NCI-H2171 (cell line): ENCODE data around the gene C6orf141.

ENCODE experiments used
- DNase-seq: peaks from one replicate; lab custom pipeline; 2025; lab: John Stamatoyannopoulos, UW

C6orf141 gene

DNA sequence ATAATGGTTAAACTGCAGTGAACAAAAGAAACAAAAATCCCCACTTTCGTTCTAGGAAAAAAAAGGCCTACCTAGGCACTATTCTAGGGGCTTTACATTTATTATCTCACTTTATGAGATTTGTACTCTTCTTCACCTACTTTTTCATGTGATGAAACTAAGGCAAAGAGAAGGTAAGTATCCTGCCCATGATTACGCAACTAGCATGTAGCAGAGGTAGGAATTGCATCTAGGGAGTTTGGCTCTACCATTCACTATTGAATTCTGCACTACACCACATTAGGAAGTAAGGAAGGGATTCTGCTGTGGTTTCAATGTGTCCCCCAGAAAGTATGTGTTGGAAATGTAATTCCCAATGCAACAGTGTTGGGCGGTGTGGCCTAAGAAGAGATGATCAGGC, 11.4 kb upstream of the C6orf141 start:
- no peak for DNase-seq

DNA sequence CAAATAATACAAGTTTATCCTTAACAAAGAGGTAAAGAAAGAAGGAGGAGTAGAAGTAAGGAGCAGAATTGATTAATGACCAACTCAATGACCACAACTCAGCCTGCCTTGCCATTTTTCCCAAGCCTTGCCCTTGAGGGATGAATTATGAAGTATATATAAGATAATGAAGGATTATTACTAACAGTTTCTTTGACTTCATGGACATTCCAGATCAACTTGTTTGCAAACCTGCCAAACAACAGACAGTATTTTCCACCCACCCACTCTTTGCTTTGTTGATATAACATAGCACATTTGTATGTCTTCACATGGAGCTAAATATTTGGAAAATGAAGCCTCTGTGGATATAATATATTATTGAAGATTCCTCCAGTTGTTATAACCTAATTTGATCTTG, 9.9 kb upstream of the C6orf141 start:
- DNase-seq = no peak

DNA sequence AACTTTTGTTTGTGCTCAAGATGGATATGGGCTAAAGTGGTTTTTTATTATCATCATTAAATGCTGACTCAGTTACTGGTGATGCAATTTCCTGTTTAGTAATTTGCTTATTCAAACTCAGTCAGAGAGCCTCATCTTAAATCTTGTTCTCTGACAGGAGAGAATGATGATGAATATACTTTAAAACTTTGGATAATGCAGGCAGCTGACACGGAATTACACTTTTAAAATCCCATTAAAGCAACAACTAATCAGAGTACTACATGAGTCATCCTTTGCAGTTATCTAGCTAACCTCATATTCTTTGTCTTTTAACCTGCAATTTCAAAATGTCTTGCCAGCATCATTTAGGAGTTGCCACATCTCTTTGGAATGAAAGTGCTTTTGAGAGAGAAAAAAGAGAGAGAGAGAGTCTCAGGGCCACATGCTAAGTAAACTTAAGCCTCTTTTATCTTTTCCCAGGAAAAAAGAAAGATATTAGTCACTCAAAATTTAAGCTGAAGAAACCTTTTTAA, 9.2 kb upstream of the C6orf141 start:
- no peak for DNase-seq

DNA sequence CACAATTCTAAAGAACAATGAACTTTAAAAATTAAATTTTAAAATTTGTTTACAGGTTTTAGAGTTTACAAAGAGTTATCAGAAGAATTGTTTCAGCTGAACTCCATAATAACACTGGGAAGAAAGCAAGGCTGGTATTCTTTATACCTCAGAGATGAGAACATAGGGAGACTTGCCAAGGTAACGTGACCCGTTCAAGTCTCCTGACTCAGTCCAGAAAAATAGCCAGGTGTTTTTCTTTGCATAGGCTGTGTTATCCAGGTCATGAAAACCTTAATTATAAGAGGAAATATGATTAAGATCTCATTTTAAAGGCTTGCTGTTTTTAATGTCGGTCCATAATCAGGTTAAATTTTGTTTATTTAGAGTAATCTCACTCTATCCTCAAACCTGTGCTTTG, 8.5 kb upstream of the C6orf141 start:
- no peak for DNase-seq

DNA sequence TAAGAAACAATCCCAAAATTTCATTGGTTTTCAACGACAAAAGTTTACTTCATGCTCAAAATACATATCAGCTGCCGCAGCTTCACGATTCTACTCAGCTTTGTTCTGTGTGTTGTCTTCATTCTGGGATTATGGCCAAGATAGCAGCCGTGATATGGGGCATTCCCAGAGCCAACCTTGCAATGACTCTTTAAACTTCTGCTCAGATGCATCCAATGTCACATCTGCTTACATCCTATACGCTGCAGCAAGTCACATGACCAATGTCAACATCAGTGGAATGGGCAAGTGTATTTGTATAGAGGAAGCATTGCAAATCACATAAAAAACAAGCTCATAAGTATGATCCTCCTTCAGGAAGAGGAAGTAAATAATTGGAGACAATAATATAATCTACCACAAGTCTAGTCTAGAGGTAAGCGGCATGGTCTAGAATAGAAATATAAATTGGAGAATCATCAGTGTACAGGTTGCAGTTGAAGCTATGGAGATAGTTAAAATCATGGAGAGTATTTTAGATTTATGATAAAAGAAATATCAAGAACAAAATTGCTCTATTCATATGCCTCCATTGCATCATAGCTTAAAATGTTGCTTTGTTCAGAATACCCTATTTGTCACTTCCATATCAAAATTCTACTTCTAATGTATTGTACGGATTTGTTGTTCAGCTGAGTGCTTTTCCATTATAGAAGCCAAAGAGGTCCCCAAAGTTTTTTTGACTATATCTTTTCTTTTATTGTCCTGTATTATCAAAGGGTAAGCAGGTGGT, 7.2 kb upstream of the C6orf141 start:
- no peak for DNase-seq

DNA sequence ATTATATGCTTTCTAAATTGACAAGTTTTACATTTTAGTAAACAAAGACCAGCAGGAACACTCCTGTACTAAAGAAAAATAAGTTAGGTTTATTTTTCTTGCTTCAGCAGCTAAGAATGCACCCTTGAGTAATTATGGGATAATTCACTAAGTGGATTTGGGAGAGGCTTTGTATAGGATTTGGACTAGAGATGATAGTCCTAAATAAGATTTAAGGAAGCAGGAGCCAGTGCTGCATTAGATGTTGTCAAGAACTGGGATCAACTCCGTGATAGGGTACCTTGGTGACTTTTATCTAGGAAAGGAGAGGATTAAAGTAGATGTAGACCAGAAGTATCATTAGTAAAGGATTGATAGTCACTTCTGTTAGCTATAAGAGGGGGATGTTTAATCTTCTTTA, 4.1 kb upstream of the C6orf141 start:
- DNase-seq = no peak

DNA sequence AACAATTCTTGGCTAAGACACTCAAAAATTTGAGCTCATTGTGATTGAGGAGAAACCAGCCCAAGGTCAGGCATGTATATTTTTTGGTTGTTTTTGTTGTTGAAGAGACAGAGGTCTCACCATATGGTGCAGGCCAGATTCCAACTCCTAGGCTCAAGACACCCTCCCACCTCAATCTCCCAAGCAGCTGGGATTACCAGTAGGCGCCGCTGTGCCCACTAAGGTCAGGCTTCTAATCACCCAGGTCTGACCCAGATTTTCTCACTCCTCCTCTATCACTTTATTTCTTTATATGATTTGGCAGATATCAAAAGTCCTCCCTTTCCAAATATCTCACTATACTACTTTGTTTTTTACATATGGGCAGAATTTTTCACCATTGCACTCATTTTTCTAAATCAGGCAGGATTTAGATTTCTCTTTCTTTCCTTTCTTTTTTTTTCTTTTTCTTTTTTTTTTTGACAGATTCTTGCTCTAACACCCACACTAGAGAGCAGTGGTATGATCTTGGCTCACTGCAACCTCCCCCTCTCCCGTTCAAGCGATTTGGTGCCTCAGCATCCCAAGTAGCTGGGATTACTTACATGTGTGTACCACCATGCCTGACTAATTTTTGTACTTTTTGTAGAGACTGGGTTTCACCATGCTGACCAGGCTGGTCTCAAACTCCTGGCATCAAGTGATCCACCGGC, 1.7 kb upstream of the C6orf141 start:
- no peak for DNase-seq

DNA sequence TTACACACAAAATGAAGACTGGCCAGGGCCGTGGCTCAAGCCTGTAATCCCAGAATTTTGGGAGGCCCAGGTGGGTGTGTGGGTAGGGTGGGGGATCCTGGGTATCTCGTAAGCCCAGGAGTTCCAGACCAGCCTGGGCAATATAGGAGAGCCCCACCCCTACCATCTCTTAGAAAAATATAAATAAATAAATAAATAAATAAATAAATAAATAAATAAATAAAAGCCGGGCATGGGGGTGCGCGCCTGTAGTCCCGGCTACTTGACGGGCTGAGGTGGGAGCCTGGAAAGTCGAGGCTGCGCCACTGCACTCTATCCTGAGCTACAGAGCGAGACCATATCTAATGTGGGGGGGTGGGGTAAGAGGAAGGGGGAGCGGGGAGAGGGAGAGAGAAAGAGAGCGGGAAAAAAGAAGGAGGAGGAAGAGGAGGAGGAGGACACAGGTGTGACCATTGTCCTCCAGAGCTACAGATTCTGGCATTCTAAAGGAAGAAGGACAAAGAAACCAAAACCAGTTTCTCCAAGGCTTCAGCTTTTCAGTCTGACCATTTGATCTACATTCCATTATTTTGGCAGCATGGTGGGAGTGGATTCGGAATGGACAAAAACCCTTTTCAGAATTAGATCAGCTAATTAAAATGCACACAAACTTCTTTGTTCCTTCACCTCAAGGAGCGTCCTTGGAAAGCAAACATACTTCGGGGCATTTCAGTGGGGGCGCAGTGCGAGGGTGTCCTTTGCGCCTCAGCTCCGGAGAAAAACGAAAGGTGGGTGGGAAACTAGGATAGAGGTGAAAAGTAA, 577 bp upstream of the C6orf141 start:
- DNase-seq = no peak

DNA sequence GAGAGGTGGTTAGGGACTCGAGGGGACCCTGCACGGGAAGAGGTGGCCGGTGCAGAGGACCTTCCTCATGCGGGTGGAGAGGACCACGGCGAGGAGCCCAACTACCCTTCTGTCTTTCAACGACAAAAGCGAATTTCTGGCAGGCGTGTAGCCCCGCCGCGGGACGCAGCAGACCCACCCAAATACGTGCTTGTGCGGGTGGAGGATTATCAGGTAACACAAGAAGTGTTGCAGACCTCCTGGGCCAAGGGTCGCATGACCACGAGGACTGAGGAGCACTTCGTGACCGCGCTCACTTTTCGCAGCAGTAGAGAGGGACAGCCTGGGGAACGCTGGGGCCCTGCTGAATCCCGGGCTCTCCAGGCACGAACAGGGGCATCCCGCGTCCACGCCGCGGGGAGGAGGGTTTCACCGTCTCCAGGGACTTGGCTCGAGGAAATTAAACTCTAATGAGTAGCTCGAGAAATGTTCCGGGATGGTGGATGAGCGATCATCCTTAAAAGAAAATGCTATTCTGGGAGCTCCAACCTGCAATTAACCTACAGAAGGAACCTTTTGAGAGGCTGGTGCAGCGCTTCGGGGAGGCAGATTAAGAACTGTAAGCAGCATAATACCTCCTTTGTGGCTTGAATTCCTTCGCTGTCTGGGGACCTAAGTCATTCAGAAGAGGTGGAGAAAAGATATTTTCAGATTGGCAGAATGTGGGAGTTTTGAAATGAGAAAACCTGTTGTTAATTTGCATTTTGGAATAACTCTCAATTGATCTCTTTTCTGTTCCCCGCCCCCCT, 804 bp downstream of the C6orf141 start:
- DNase-seq = no peak

DNA sequence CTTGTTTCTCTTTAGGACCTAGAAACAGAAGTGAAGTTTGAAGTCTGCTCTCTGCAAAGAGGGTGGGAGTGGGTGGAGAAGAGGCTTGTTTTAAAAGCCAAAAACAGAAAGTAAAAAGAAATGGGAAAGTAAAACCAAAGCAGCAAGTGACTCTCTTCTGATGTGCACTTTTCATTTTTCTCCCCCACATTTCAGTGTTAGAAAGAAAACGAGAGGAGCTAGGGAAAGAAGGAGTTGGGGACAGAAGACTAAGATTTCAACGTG, 1.3 kb downstream of the C6orf141 start:
- no peak for DNase-seq

DNA sequence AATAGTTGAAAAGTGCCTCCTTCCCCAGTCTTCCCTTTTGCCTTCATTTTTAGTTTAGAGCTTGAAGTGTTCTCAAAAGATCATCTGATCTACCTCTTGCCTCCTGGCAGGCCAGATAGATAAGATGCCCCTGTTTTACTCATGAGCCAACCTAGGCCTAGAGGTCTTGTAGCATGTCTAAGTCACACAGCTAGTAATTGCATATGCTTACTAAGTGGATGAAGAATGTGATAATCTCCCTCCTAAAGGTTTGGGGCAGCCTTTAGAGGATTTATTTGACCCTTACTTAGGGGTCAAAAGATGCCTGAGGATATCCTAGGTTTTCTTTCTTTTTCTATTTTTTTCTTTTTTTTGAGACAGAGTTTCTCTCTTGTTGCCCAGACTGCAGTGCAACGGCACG, 2.1 kb downstream of the C6orf141 start:
- DNase-seq = no peak

DNA sequence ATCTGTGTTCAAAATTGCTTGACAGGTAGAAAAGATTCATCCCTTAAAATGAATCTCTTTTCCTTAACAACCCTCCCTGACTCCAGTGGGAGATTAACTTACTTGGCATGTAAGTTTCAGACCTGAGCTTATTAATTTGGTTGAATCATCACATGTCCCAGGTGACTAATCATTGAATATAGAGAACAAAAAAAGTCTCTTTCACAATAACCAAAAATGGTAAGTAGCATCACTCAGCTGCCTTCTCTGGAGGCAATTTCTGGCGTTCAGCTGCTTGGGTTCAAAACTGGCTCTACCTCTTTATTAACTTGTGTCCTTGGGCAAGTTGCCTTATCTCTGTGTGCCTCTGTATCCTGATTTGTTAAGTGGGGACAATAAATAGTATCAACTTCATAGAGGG, 2.9 kb downstream of the C6orf141 start:
- DNase-seq = no peak

DNA sequence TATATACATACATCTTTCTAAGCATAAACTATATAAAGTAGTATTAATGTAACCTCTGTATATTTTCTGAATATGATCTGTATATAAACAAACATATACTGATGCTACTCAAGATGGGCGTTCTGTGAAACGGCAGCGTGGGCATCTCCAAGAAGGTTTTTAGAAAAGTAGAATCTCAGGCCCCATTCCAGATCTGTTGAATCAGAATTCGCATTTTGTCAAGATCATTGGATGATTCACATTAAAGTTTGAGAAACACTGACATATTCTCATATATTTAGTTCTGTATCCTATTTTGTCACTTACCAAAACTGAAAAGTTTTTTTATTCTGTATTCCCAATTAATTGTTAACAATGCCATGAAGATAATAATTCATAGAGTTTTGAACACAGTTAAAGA, 5.5 kb downstream of the C6orf141 start:
- DNase-seq = no peak

DNA sequence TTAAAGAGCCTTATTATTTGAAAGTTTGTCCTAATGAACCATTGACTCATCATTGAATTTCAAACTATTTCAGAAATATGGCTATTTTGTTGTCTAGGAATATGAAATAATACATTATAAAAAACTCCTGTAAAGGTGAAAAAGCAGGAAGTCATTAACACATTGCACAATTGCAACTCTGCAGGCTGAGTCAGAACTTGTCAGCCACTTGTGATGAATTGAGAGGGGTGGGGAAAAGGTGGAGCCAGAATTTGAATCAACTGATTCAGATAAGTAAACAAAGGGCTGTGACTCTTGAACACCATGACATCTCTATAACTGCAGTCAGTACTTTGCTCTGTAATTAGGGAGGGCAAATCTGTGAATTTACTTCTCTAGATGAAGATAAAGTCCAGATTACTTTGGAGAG, 6.0 kb downstream of the C6orf141 start:
- no peak for DNase-seq

DNA sequence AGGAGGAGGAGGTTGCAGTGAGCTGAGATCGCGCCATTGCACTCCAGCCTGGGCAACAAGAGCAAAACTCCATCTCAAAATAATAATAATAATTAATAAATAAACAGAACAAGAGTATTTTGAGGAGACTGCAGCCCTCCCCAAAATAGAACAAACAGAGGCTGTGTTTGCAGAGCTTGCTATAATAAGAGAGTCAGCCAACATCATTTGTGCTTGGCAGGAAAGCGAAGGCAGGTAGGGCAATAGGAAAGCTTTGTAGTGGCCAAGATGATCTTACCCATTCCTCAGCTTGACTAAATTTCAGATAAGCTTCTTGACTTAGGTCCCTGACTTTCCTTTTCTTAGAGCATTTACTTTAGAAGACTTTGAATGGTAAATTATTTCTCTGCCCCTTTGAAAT, 6.7 kb downstream of the C6orf141 start:
- DNase-seq = no peak

DNA sequence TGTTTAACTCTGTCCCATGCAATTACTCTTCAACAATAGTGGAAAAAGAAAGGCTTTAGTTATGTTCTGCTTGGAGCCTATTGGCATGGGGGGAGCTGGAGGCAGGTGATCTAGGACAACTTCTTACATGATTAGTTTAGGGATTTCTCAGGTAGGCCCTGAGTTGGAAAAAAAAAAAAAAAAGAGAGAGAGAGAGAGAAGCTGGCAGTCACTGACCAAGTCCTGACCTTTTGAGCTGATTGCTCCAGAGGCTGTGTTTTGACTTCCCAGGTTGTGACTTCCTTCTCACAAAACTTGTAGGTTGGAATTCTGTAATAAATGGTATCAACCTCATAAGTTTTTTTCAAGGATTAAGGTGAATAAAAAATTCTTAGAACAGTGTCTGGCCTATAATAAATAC, 7.8 kb downstream of the C6orf141 start:
- DNase-seq = no peak

DNA sequence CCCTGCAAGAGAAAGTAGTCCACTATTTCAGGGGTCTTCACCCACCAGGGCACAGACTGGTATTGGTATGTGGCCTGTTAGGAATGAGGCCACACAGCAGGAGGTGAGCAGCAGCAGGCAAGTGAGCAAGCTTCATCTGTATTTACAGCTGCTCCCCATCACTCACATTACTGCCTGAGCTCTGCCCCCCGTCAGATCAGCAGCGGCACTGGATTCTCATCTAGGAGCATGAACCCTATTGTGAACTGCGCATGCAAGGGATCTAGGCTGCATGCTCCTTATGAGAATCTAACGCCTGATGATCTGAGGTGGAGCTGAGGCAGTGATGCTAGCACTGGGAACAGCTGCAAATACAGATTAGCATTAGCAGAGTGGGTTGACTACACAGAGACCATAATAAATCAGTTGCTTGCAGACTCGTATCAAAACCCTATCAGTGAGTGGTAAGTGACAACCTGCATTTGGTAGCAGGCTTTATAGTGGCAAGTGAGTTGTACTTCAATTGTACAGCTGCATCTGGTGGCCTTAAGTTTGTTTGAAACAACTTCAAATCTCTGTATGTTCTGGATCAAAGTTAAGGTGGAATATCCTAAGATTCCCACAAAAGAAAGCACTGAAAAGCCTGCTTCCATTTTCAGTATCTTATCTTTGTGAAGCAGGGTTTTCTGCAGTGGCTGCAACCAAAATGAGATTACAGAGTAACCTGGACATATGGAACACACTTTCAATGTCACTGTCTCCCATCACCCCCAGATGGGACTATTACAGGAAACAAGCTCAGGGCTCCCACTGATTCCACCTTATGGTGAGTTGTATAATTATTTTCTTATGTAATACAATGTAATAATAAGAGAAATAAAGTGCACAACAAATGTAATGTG, 12.8 kb downstream of the C6orf141 start:
- no peak for DNase-seq

DNA sequence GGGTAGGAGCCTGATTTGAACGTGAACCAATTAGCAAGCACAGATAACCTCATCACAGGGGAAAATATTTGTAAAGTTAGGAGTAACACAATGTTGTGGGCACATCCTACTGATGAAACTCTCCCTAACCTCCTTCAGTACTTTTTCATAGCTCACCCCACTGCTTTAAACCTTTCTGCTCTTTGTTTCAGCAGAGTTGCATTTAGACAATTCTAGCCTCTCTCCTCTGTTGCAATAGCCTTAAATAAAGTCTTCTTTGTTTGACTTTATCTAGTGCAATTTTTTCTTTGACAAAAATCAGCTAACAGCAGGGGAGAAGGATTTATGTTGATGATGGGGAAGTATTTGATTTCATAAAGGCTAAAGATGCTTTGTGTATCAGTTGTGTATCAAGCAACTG, 14.1 kb downstream of the C6orf141 start:
- no peak for DNase-seq

DNA sequence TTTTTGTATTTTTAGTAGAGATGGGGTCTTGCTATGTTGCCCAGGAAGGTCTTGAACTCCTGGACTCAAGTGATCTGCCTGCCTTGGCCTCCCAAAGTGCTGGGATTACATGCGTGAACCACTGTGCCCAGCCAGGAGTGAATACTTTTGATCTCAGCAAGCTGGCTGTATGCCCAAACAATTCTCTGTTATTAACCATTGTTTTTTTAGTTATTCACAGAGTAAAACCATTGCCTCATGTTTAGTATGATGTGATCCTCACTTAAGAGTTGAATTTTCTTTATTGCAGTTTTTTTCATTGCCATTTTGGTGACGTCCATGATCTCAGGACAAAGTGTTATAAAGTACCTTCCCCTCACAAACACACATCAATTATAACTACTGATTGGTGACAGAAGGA, 14.8 kb downstream of the C6orf141 start:
- DNase-seq = no peak

DNA sequence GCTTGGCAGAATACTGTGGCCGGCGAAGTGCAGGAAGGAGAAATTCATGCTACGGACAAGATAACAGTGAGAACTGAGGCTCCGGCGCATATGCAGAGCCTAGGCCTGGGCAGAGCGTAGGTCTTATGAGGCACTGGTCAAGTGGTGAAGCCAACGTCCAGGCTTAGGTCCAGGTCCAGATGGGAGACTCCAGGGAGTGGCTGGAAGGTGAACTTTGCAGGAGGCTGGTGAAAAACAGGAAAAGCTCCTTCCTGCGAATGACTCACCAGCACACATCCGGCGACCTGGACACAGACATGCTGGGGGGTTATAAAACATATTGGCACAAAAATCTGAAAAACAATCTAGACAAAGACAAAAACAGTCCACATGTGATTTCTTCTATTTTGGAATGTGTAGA, 15.4 kb downstream of the C6orf141 start:
- DNase-seq = no peak

DNA sequence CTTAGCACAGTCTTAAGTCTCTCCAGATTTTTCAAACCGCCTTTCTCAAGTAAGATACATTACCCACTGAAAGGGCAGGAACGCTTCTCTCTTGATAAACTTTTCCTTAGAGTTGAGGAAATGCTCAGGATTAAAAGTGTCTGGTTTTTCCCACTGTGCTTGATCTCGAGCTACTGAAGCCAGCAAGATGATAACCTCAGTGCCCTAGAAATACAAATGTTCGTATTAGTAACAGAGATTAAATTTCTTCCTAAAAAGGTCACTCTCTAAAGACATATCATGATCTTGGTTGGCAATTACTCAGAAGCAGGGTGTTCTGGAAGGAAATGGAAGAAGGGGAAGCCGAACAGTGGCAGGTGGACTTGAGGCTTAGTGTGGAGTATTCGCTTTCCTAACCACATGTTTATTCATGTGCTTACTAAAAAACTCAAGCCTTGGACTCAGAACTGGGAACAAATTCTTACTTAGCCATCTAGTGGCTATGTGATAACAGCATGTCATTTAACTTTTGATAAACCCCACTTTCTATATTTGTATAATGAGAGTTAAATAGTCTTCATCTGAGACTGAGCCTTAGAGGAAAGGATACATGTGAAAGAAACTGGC, 20.1 kb downstream of the C6orf141 start:
- no peak for DNase-seq
